Measurements from ENCODE around the gene SERPIND1.

DNA sequence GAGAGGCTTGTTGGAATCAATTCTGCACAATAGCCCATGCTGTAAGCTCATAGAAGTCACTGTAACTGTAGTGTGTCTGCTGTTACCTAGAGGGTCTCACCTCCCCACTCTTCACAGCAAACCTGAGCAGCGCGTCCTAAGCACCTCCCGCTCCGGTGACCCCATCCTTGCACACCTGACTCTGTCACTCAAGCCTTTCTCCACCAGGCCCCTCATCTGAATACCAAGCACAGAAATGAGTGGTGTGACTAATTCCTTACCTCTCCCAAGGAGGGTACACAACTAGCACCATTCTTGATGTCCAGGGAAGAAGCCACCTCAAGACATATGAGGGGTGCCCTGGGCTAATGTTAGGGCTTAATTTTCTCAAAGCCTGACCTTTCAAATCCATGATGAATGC is 13.3 kb downstream of the SERPIND1 start:
- TF ChIP-seq, protein P1, sequence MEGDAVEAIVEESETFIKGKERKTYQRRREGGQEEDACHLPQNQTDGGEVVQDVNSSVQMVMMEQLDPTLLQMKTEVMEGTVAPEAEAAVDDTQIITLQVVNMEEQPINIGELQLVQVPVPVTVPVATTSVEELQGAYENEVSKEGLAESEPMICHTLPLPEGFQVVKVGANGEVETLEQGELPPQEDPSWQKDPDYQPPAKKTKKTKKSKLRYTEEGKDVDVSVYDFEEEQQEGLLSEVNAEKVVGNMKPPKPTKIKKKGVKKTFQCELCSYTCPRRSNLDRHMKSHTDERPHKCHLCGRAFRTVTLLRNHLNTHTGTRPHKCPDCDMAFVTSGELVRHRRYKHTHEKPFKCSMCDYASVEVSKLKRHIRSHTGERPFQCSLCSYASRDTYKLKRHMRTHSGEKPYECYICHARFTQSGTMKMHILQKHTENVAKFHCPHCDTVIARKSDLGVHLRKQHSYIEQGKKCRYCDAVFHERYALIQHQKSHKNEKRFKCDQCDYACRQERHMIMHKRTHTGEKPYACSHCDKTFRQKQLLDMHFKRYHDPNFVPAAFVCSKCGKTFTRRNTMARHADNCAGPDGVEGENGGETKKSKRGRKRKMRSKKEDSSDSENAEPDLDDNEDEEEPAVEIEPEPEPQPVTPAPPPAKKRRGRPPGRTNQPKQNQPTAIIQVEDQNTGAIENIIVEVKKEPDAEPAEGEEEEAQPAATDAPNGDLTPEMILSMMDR (conservative IDR thresholded peaks at IDR 0.05; ENCODE audit: low read length), result no peak
- TF ChIP-seq EZH2phosphoT487 (IDR thresholded peaks at IDR 0.05; ENCODE audit: borderline replicate concordance), result no peak
